Neural crest cell (in vitro differentiated cells): ENCODE data around the gene SUN3. TPM values are rescaled to one million over a fixed set of nuclear protein-coding genes. Genes with fewer than 3 reads are reported as not detected.

ENCODE experiments used
- DNase-seq: peaks from one replicate; pipeline ENCODE4 v3.0.0; 2021; ENCODE audit warnings: low read depth, mixed read lengths, low spot score
- H3K27ac Mint-ChIP-seq: one replicate; pipeline ENCODE4 v1.8.0; 2021; ENCODE audit warnings: mild to moderate bottlenecking, mixed read lengths; ENCODE audit not compliant: unreplicated experiment
- H3K27me3 Mint-ChIP-seq: 2 replicates; pipeline ENCODE4 v1.8.0; 2021; ENCODE audit warnings: low read depth, mild to moderate bottlenecking, mixed read lengths
- H3K36me3 Mint-ChIP-seq: 2 replicates; pipeline ENCODE4 v1.8.0; 2021; ENCODE audit warnings: low read depth, mild to moderate bottlenecking, mixed read lengths
- H3K4me1 Mint-ChIP-seq: 2 replicates; pipeline ENCODE4 v1.8.0; 2021; ENCODE audit warnings: mixed read lengths
- H3K4me3 Mint-ChIP-seq: one replicate; pipeline ENCODE4 v1.8.0; 2021; ENCODE audit warnings: mild to moderate bottlenecking, mixed read lengths
- H3K9me3 Mint-ChIP-seq: 2 replicates; pipeline ENCODE4 v1.8.0; 2021; ENCODE audit warnings: mixed read lengths
- CTCF ChIP-seq: fragments of 200-600 bp; sonication (generic); conservative IDR thresholded peaks from 2 replicates; pipeline ENCODE4 v1.5.0; 2021; ENCODE audit warnings: antibody characterized with exemption, mild to moderate bottlenecking
- total RNA-seq: library from RNA; stranded (reverse); gene quantifications from 2 replicates; pipeline ENCODE4 v1.2.1, GENCODE V29; 2021

Gene SUN3
- total RNA-seq, 1 donor from 2014 or later = not detected

GRCh38 chr7:48063985-48064384 lies 35.1 kb upstream of the SUN3 start:
- no peak for DNase-seq
- no peaks in the 10 kb centered on the region for H3K36me3 Mint-ChIP-seq
- H3K9me3 Mint-ChIP-seq = peaks cover 3% of the 10 kb centered on the region
- no peak overlapping the region for H3K4me3 Mint-ChIP-seq
- H3K27ac Mint-ChIP-seq = no peak overlapping the region
- no peaks in the 10 kb centered on the region for H3K27me3 Mint-ChIP-seq
- peaks cover 4% of the 10 kb centered on the region for H3K4me1 Mint-ChIP-seq
- no peak for TF ChIP-seq CTCF

- H3K9me3 Mint-ChIP-seq = peaks cover 8% of the 10 kb centered on the region
- no peaks in the 10 kb centered on the region for H3K27me3 Mint-ChIP-seq
- no peak overlapping the region for H3K27ac Mint-ChIP-seq
- no peak for DNase-seq
- no peak for TF ChIP-seq CTCF
- H3K4me3 Mint-ChIP-seq = no peak overlapping the region
- peaks cover 4% of the 10 kb centered on the region for H3K4me1 Mint-ChIP-seq
- H3K36me3 Mint-ChIP-seq = no peaks in the 10 kb centered on the region
These were observed 30.8 kb upstream of the SUN3 start for GRCh38 chr7:48059706-48060105.

GRCh38 chr7:48058990-48059389 lies 30.1 kb upstream of the SUN3 start:
- Mint-ChIP-seq H3K27ac (no peak overlapping the region), H3K4me1 (peaks cover 4% of the 10 kb centered on the region), H3K36me3 (no peaks in the 10 kb centered on the region), H3K9me3 (peaks cover 10% of the 10 kb centered on the region), H3K27me3 (no peaks in the 10 kb centered on the region), H3K4me3 (no peak overlapping the region)
- TF ChIP-seq CTCF = no peak
- DNase-seq = no peak

- DNase-seq = no peak
- H3K27me3 Mint-ChIP-seq = no peaks in the 10 kb centered on the region
- TF ChIP-seq CTCF = no peak
- H3K27ac Mint-ChIP-seq = no peak overlapping the region
- H3K36me3 Mint-ChIP-seq = no peaks in the 10 kb centered on the region
- peaks cover 10% of the 10 kb centered on the region for H3K9me3 Mint-ChIP-seq
- no peaks in the 10 kb centered on the region for H3K4me1 Mint-ChIP-seq
- H3K4me3 Mint-ChIP-seq = no peak overlapping the region
These were observed 24.8 kb upstream of the SUN3 start for GRCh38 chr7:48053736-48054135.

GRCh38 chr7:48052748-48053147 lies 23.8 kb upstream of the SUN3 start:
- Mint-ChIP-seq H3K36me3 (no peaks in the 10 kb centered on the region), H3K4me1 (no peaks in the 10 kb centered on the region), H3K4me3 (no peak overlapping the region), H3K9me3 (peaks cover 10% of the 10 kb centered on the region), H3K27ac (no peak overlapping the region), H3K27me3 (no peaks in the 10 kb centered on the region)
- no peak for DNase-seq
- no peak for TF ChIP-seq CTCF

- Mint-ChIP-seq H3K27ac (no peak overlapping the region), H3K36me3 (no peaks in the 10 kb centered on the region), H3K4me3 (no peak overlapping the region), H3K4me1 (no peaks in the 10 kb centered on the region), H3K27me3 (peaks cover 1% of the 10 kb centered on the region), H3K9me3 (peaks cover 2% of the 10 kb centered on the region)
- DNase-seq = no peak
- no peak for TF ChIP-seq CTCF
These were observed 20.9 kb upstream of the SUN3 start for GRCh38 chr7:48049850-48050249.
